GM19455 (cell line): ENCODE data around the gene IQUB.
"Not testable (repeated sequence)": the region's sequence is repeated elsewhere in the genome, so short reads cannot be mapped to it uniquely, and the experiment has no call there.

Experiments
- ATAC-seq: cut with Tn5 transposase; IDR thresholded peaks from one replicate; pipeline ENCODE4 v1.9.1; 2021; ENCODE audit not compliant: unreplicated experiment

IQUB gene

GRCh38 chr7:123423622-123424021, 110.8 kb downstream of the IQUB start:
- ATAC-seq: no peak

GRCh38 chr7:123417580-123417979, 116.8 kb downstream of the IQUB start:
- no peak for ATAC-seq

GRCh38 chr7:123415625-123416024, 118.8 kb downstream of the IQUB start:
- no peak for ATAC-seq

- ATAC-seq: no peak
These were observed 124.0 kb downstream of the IQUB start for GRCh38 chr7:123410273-123410904.

GRCh38 chr7:123407951-123408350, 126.4 kb downstream of the IQUB start:
- not testable (repeated sequence) for ATAC-seq
